ENCODE measurements around the gene CCL26.

GRCh38 chr7:75789361-75789924 lies 17.4 kb upstream of the CCL26 start:
- no peak for TF ChIP-seq POLR2AphosphoS5 (IDR thresholded peaks at IDR 0.05; ENCODE audit: insufficient read depth, low read depth, low read length)
- no peak for TF ChIP-seq CTCF (IDR thresholded peaks at IDR 0.05; ENCODE audit: extremely low read depth in 1 of 2, insufficient read depth in 1 of 2, low read depth in 1 of 2, low read length in 2 of 2)

Data from endothelial cell of umbilical vein (primary cell).